GM18861 (cell line): ENCODE measurements around the gene DPM1.

ENCODE experiments used
- ATAC-seq: cut with Tn5 transposase; IDR thresholded peaks from one replicate; pipeline ENCODE4 v1.9.1; 2021; ENCODE audit not compliant: unreplicated experiment

Gene DPM1

GRCh38 chr20:50930976-50931305 is 27.4 kb downstream of the DPM1 start:
- peak; percentile 4 for ATAC-seq

- ATAC-seq, result no peak
Observed at GRCh38 chr20:50930139-50930975, 28.0 kb downstream of the DPM1 start.

GRCh38 chr20:50929299-50930138 is 28.8 kb downstream of the DPM1 start:
- peak; percentile 39 for ATAC-seq

- no peak for ATAC-seq
Observed at GRCh38 chr20:50928469-50928868, 29.9 kb downstream of the DPM1 start.

GRCh38 chr20:50926530-50926929 is 31.8 kb downstream of the DPM1 start:
- ATAC-seq, result no peak

- ATAC-seq, result no peak
Observed at GRCh38 chr20:50924261-50924920, 33.9 kb downstream of the DPM1 start.

- no peak for ATAC-seq
Observed at GRCh38 chr20:50921803-50922501, 36.4 kb downstream of the DPM1 start.

GRCh38 chr20:50920997-50921396 is 37.3 kb downstream of the DPM1 start:
- ATAC-seq, result no peak

GRCh38 chr20:50919567-50919966 is 38.8 kb downstream of the DPM1 start:
- no peak for ATAC-seq

GRCh38 chr20:50918403-50918802 is 39.9 kb downstream of the DPM1 start:
- no peak for ATAC-seq

- no peak for ATAC-seq
Observed at GRCh38 chr20:50916934-50917333, 41.4 kb downstream of the DPM1 start.

- no peak for ATAC-seq
Observed at GRCh38 chr20:50916257-50916656, 42.1 kb downstream of the DPM1 start.

- ATAC-seq, result no peak
Observed at GRCh38 chr20:50915424-50915823, 42.9 kb downstream of the DPM1 start.

GRCh38 chr20:50913690-50914375 is 44.5 kb downstream of the DPM1 start:
- no peak for ATAC-seq

GRCh38 chr20:50911716-50912115 is 46.6 kb downstream of the DPM1 start:
- no peak for ATAC-seq

- ATAC-seq, result no peak
Observed at GRCh38 chr20:50911030-50911429, 47.3 kb downstream of the DPM1 start.

- ATAC-seq, result no peak
Observed at GRCh38 chr20:50909413-50909812, 48.9 kb downstream of the DPM1 start.

GRCh38 chr20:50904067-50904570 is 54.2 kb downstream of the DPM1 start:
- ATAC-seq, result no peak

- ATAC-seq, result no peak
Observed at GRCh38 chr20:50903353-50904051, 54.8 kb downstream of the DPM1 start.

GRCh38 chr20:50901301-50901700 is 57.0 kb downstream of the DPM1 start:
- no peak for ATAC-seq
